Hematopoietic multipotent progenitor cell treated with erythropoietin and hydrocortisone succinate and interleukin-3 and kit ligand, for 6 days (in vitro differentiated cells): ENCODE results near the gene EXOC2.
A peak's percentile ranks its signal among the peaks of the same experiment; 100 is the strongest.

ENCODE experiments used
- DNase-seq: peaks from one replicate; pipeline ENCODE4 v3.0.0-alpha.2; 2015

The EXOC2 gene

GRCh38 chr6:692858-693722 lies at the start of gene EXOC2:
Gene EXOC2 (minus strand): TSS chr6:693139. CDS start chr6:637818, 55,321 bp downstream.
- DNase-seq: peak; percentile 91

- no peak for DNase-seq
Measured at GRCh38 chr6:741410-742339, 48.7 kb upstream of the EXOC2 start.

GRCh38 chr6:736657-737446 lies 43.9 kb upstream of the EXOC2 start:
- peak; percentile 8 for DNase-seq

DNA sequence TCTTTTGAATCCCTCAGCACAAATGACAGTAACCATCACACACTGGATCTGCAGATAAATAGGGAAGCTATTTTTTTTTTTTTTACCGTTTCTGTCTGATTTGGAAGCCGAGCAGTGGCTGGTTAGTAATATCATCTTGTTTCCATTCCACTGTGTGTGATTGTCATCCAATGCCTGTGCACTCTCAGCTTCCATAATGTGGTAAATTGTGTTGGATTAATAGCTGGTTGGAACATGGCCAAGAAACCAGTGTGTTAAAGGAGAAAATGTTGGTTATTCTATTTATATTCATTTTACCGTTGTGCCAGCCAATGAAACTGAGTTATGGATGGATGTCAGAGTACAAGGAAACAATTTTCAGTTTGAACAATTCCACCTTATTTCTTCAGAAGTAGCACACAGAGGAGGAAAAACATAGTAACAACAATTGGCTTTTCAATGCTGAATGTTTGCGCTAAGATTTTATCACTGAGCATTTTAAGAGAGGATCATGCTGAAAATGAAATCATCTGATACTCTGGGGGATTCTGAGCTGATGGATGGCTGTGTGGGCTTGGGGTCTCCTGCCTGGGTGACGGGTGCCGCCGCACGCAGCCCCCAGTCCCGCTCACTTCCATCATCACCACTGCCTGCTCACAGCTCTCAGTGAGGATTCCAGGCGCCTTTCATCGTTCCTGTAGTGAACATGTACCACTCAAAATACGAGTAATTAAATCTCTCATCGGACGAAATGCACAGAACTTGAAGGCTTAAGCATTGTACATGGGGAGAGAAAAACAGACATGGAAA lies 40.7 kb upstream of the EXOC2 start:
- DNase-seq: no peak

GRCh38 chr6:731924-732323 lies 39.0 kb upstream of the EXOC2 start:
- DNase-seq: no peak

- no peak for DNase-seq
Measured at GRCh38 chr6:729606-730320, 36.8 kb upstream of the EXOC2 start.

DNA sequence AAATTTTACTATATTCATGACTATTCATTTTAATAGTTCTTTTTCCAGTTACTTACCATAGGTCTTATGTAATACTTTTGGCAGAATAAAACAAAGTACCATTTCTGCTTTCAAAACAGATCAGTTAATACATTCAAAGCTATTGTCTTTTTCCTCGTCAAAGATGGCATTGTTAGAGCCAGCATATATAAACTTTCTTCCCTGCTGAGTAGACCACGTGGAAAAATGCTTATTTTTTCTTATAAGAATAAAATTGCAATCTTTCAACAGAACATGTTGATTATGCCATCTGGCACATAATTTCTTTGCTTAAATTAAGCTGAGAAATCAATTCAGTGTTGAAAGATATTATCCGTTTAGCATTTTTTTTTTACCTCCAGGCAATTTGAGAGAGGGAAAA lies 34.9 kb upstream of the EXOC2 start:
- DNase-seq: no peak

- peak; percentile 22 for DNase-seq
Measured at GRCh38 chr6:723540-723939, 30.6 kb upstream of the EXOC2 start.

DNA sequence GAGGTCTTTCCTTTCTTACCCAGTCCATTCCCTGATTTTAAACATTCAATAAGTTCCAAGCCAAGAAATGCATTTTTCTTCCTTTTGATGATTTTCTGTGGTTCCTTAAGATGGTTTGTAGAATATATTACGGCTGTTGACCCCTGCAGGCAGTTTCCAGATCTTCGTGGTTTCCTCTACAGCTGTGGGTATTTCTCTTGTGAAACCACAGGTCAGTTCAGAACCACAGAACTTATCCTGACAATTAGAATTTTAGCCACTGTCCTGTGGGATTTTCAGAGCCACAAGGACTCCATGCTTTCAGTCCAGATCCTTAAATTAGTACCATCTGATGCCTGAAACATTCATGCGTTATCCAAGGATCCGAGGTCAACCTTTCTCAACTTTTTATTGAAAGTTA lies 29.7 kb upstream of the EXOC2 start:
- DNase-seq: peak; percentile 15

- peak; percentile 92 for DNase-seq
Measured at GRCh38 chr6:722077-722524, 29.2 kb upstream of the EXOC2 start.

DNA sequence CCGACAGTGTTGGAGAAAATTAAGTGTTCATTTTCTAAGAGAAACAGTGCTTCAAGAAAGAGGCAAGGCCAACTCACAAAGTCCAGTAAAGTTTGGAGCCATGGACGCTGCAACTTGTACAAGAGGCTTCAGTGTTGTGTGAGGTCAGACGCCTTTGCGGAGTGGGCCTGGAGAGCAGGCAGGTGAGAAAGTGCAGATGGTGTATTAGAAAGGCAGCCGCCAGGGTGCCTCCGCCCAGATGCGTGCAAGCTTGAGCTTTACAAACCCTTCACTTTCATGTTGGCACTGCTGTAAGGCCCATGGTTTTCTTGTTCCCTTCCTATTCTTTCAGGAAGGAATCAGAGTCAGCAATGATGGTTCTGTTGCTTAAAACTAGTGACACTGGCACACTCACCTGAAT lies 25.4 kb upstream of the EXOC2 start:
- no peak for DNase-seq

- no peak for DNase-seq
Measured at GRCh38 chr6:717135-717534, 24.2 kb upstream of the EXOC2 start.

- no peak for DNase-seq
Measured at GRCh38 chr6:715709-716491, 23.0 kb upstream of the EXOC2 start.

- no peak for DNase-seq
Measured at GRCh38 chr6:714100-714499, 21.2 kb upstream of the EXOC2 start.

GRCh38 chr6:713351-713750 lies 20.4 kb upstream of the EXOC2 start:
- no peak for DNase-seq

GRCh38 chr6:712805-713204 lies 19.9 kb upstream of the EXOC2 start:
- DNase-seq: no peak

GRCh38 chr6:711925-712324 lies 19.0 kb upstream of the EXOC2 start:
- DNase-seq: no peak

DNA sequence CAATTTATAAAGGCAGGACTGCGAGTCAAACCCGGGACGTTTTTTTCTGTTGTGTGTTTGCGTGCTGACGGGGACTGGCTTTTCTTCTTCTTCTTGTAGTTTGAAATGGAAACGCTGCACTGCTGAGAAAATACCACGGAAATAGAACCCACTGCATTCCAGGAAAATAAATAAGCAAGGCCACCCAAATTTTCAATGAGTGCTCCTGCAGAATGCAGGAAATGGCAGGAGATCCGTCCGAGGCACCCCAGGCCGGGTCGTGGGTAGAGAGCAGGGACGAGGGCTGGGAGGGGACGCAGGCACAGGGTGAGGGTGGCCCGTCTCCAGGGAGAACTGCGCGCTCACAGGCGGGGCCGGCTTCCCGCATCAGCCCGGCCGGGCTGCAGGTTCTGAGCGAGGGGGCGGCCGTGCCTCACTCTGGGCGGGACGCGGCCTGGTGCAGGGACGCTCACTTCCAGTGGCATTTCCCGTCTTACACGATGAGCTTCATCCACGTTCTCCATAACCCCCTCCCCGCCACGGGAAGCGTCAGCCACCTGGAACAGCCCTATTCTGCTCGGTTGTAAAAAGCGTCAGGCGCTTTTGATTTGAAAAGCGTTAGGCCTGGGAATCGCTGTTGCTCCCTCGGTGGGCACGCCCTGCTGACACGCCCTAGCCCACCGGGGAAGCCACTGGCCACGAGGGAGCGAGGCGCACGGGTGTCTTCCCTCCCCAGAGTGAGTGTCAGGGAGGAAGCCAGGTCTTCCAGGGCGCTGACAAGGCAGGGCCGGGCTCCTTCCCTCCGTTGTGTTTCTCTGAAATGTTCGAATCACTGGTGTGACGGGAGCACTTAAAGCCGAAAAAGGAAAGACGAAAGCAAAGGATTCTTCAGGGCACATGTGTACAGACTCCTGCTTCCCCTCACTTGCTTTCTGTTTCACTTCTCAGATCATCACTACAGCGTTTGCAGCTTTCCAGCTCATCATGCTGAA lies 17.9 kb upstream of the EXOC2 start:
- DNase-seq: peak; percentile 52

DNA sequence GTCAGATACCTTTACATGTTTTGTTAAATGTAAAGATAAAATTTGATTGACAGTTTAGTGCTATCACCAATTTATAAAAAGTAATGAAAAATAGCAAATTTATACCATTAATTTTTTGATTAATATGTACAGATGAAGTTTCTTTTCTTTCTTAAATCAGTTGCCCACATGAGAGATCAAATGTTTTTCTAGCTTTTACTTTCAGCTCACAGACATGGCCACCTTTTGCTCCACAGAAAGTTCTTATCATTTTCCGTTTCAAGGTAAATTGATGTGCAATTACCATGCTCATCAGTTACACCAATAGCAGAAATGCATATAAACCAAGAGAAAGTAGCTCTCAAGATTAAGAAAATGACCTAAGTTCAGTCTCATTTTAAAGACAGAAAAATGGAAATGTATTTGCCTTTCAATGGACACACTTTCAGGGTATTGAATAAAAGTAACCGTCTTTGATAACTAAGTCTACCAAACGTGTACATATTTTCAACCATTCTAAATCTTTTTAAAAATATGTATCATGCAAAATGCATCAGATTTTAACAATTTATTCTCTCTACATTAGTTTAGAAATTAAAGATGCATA lies 16.6 kb upstream of the EXOC2 start:
- DNase-seq: no peak
